GM21423 (cell line): ENCODE results near the gene TRAF3IP1.
"Not testable (repeated sequence)": the region's sequence is repeated elsewhere in the genome, so short reads cannot be mapped to it uniquely, and the experiment has no call there.

Source experiments
- ATAC-seq: cut with Tn5 transposase; IDR thresholded peaks from one replicate; pipeline ENCODE4 v1.9.1; 2021; ENCODE audit warnings: mild to moderate bottlenecking, moderate library complexity; ENCODE audit not compliant: unreplicated experiment

TRAF3IP1 gene

DNA sequence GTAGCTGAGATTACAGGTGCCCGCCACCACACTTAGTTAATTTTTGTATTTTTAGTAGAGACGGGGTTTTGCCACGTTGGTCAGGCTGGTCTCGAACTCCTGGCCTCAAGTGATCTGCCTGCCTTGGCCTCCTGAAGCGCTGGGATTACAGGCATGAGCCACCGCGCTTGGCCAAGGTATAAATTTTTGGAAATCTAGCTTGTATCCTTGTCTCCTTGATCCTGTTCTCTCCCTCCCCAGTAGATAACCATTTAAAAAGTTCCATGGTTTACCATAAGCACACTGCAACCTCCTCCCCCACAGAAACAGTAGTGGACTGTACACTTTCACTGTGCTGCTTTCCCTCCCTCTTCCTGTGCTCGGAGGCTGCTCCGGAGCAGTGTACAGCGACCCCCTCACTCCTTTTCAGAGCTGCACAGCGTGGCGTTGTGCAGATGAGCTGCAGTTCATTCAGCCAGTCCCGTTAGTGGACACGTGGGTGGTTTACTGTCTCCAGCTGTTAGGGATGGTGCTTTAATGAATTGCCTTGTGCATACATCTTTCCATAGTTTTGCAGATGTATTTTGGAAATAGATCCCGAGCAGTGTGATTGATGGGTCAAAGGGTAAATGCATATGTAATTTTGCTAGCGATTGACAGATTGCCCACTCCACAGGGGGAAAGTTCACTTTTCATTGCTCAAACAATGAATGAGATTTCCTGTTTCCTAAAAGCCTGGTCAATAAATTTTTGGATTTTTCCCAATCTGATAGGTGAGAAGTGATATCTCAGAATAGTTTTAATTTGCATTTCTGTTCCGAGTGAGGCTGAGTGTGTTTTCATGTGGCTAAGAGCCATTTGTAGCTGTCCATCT lies 121.2 kb downstream of the TRAF3IP1 start:
- ATAC-seq, result no peak

DNA sequence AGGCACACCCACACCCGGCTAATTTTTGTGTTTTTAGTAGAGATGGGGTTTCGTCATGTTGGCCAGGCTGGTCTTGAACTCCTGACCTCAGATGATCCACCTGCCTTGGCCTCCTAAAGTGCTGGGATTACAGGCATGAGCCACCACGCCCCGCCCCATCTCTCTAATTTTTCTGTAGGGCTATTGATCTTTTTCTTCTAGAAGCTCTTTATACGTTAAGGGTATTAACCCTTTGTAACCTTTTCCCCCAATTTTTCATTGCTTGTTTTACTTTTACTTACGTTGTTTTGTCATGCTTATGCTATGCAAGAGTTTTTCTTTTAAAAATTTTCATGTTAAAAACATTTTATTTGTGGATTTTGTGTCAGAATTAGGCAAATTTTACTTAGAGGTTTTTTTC lies 121.9 kb downstream of the TRAF3IP1 start:
- not testable (repeated sequence) for ATAC-seq

DNA sequence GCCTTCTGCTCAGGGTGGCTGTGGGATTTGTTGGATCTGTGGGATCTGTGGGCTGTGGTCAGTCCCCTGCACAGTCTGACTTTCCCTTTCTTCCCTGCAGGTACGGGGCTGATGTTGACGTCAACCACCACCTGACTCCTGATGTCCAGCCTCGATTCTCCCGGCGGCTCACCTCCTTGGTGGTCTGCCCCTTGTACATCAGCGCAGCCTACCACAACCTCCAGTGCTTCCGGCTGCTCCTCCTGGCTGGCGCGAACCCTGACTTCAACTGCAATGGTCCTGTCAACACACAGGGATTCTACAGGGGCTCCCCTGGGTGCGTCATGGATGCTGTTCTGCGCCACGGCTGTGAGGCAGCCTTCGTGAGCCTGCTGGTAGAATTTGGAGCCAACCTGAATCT lies 123.9 kb downstream of the TRAF3IP1 start:
- no peak for ATAC-seq

DNA sequence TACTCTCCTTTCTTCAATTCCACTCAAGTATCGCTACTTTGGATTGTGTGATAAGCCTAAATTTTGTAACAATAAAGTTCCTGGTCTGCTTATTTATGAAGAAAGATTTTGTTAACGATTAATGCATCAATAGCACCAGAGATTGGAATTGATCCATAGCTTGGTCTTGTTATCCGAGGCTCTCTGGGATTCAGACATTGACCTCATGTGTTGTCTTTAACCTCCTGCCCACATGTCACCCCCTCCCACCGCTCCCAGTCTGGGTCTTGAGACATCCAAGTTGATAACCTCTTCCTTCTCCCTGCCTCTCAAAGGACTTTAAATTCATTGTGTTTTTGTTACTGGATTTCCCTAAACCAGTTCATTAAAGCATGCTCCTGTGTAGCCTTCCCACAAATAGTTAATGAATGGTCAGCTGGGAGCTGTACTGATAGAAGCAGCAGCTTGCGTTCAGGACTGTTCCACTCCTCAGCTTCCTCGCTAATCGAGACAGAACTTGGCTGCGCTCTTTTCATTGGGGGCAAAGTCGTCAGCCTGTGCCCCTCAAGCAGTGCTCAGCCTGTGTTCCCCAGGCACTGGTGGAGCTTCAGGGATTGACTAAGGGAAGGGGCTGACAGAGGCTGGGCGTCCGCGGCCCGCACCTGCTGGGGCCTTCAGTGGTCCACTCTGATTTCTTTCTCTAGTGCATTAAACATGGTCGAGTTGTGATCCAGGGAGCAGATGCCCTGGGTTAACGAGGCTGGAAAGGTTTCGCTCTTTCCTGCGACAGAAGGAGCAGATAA lies 125.3 kb downstream of the TRAF3IP1 start:
- ATAC-seq, result no peak

DNA sequence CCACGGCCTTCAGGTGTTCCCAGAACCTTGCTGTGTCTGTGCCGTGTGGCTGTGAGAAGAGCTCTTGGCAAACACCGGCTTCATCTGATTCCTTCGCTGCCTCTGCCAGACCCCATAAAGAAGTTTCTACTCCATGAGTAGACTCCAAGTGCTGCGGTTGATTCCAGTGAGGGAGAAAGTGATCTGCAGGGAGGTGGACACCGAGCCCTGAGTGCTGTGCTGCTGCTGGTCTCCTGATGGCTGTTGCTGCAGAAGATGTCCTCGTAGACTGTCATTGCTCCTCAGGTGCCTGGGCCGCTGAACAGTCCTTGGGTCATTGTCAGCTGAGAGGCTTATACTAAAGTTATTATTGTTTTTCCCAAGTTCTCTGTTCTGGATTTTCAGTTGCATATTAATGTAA lies 126.1 kb downstream of the TRAF3IP1 start:
- no peak for ATAC-seq

DNA sequence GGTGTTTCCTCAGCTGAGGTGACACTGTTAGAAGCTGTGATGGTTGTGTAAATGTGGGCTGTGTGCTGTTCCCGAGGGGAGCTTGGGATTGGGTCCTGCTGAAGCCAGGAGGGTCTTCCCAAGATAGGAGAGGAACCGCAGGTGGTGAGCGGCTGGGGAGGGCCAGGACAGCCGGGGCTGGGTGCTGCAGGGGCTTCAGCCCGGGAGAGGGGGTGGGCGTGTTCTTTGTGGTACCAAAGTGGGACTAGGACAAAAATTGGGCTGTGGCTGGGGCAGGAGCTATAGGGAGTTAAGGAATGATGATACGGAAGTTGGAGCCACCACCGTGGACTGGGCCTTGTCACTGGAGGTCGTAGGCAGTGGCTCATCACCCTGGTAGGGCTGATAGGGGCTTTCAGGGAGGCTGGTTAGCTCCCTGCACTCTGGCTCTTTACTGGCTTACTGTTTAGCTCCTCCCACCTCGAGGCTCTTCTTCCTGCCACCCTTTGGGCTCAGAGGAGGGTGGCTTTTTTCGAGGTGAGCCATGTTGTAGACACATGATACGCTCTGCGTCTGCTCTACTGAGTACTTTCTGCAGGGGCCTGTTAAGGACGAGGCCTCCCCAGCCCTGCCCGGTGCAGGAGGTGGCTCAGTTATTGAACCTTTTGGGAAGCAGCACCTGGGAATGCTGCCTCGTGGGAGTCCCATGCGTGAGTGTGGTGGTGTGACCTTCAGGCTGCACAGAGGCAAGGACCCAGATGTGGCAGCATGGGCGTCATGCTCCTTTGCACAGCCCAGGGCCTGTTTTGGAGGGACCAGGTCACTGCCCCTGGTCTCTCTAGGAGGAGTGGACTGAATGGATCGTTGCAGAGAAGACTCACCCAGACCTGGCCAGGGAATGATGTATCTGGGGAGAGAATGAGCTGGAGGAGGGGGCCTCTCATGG lies 128.0 kb downstream of the TRAF3IP1 start:
- ATAC-seq, result no peak

DNA sequence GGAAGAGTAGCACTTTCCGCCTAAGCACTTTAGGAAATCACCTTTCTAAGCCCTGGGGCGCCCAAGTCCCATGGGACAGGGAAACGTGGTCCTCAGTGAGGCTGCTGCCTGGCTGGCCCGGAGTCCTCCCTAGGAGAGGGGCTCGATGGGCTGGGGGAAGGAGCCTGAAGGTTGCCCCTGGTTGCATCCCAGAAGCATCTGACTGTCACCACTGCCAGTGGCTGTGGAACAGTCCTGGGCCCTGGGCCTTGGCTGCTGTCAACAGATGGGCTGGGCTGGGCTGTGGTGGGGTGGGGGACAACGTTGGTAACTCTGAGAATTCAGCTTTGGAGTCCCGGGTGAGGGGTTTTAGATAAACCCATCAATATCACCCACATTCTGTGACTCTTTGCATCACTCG lies 128.9 kb downstream of the TRAF3IP1 start:
- ATAC-seq, result no peak

DNA sequence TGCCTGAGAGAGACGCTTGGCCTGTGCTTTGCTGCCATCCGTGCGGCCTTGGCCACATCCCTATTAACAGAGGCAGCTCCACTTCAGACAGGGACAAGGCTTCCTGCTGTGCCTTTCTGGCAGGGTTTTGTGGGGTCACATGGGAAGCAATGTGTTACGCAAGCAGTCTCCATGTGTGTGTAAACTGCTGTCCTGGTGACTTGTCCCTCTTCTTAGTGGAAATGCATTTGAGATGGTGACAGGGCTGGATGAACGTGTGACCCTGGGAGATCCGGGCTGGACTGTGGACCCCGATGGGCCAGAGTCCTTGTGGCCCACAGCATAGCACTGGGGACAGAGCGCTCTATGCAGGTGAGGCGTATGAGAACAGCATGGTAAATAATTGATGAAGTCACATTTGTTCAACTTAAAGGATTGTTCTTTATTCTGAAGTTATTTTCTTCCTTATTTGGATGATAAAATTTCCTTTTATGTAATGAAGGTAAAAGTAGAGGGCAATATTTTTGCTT lies 129.6 kb downstream of the TRAF3IP1 start:
- no peak for ATAC-seq

DNA sequence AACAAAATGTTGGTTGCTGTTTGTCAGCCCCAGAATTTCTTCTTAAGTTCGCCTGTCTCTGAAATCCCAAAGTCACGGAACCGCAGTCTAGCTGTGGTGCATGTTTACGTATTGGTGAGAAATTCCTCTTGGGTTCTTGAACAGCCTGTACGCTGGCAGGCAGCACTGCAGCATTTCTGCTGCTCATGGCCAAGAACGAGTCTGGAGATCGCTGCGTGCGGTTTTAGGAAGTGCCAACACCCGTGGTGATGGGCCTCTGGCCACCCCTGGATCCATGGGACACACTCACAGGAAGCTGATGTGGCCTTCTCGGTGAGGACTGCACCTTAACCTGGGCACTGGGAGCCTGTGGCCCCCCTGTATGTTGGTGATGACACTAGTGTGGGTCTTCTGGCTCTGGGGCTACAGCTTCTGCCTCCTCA lies 130.1 kb downstream of the TRAF3IP1 start:
- ATAC-seq, result no peak
